Stimulated activated CD8-positive, alpha-beta memory T cell treated with anti-CD3 and anti-CD28 coated beads, Interleukin-7, amount 100 ng/mL, for 1 hour (primary cell): ENCODE results near the gene INTS7.
"Not testable (repeated sequence)": the region's sequence is repeated elsewhere in the genome, so short reads cannot be mapped to it uniquely, and the experiment has no call there.

Source experiments
- DNase-seq, 2 donors: peaks; one replicate each; pipeline ENCODE4 v3.0.0-alpha.2; 2020; ENCODE audit warnings: low read depth in 2 of 2

INTS7 gene

DNA sequence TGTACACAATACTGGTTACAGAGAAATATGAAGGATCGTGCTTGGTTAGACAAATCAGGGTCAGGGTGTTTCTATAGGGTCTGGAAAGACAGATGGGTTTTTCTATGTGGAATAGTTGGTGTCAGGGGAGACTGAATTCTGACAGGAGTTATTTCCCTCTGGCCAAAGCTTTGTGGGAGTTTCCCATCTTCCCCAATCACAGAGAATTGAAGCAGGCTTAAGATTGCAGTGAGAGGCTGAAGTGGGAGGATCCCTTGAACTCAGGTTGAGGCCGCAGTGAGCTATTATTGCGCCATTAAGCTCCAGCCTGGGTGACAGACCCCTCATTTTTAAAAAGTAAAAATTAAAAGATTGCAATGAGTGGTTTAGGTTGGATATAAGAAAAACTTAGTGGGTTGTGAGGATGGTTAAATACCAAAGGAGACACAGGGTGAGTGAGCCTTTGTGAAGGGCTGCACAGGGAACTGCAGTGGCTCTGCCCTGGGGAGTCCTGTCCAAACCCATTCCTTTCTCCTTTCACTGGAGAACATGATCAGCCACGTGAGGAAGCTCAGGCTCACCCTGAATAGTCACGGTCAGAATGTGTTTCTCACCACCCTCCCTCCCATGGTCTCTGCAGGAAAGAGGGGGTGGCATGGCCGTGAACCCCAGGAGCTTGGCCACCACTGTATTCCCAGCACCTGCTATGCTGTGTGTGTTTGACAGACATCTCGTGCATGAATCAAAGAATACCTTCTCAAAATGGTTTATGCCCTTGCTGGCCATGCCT is 101.2 kb downstream of the INTS7 start:
- DNase-seq, result no peak

DNA sequence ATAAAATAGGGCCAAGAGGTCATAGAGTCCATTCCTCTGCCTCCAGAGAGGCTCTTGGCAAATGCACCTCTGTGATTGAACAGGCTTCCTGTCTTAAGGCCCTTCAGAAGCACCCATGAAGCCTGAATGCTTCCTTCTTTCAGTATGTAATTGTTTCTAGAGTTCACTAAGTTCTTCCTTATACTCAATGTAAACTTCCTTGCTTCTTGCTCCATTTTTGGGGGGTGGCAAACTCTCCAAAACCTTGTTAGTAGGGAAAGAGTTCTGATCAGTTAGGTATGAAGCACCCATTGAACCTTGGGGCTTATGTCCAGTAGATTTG is 102.5 kb downstream of the INTS7 start:
- DNase-seq, result no peak

DNA sequence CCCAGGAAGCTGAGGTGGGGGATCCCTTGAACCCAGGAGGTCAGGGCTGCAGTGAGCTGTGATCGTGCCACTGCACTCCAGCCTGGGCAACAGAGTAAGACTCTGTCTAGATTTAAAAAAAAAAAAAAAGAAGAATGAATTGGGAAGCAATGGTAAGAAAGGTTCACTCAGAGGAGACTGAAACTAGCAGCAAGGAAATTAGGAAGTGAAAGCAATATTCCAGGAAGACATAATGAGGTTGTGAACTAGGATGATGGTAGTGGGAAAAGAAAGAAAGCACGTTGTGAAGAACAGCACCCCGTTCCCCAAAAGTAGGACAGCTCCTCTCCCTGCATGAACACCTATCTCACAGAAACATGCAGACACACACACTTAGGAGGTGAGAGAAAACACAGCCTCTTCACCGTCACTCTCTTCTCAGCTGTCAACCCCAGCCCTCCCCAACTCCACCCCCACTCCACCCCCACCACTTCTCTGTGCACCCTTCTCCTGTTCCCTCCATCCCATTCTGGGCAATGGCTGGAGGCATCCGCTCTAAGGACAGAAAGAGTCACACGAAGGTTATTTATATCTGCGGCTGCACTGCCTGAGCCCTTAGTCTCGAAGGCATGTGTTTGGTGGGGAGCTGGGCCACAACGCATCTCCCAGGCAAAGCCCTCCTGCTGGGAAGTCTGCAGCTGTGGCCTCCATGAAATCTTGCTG is 103.0 kb downstream of the INTS7 start:
- no peak for DNase-seq

DNA sequence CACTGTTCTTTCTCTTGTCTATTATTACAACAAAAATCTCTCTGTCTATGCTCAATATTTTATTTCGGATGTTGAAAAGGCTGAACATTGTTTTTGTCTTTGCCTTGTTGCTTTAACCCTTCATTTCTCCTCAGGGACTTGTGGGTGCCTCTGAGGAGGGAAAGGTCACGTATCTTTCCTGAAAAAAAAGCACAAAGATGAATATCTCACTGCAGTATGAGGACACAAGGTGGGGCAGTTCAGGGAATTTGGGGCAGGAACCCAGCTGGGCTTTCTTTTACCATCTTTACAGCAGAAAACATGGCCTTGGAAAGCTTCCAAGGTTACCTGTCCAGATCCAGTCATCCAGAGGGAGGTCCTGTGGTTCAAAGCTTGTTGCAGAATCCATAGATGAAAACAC is 105.7 kb downstream of the INTS7 start:
- no peak for DNase-seq

DNA sequence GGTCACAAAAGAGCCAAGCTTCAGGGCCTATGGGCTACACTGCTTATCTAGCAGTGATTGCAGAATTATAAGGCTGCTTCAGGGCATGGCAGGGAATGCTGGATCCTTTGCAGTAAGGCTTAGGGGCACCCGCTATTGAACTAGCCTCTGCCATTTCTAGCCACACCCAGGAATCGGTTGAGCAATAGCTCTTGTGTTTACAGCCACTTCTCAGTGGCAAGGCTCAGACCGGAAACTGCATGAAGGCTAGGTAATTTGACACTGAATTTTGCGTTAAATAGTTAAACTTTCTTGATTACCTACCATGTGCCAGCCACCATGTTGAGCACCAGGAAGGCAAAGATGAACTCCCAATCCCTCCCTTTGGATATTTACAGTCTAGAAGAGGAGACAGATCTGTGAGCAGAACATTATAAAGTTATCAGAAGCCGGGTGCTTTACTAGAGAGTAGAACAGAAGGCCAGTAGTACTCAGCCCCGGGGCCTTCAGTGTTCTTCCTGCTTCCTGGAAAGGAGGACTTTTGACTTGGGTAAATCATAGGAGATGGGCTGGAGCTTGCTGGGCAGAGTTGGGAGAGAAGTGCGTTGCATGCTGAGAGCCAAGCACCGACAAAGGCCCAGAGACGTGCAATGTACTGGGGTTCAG is 106.2 kb downstream of the INTS7 start:
- DNase-seq, result no peak

DNA sequence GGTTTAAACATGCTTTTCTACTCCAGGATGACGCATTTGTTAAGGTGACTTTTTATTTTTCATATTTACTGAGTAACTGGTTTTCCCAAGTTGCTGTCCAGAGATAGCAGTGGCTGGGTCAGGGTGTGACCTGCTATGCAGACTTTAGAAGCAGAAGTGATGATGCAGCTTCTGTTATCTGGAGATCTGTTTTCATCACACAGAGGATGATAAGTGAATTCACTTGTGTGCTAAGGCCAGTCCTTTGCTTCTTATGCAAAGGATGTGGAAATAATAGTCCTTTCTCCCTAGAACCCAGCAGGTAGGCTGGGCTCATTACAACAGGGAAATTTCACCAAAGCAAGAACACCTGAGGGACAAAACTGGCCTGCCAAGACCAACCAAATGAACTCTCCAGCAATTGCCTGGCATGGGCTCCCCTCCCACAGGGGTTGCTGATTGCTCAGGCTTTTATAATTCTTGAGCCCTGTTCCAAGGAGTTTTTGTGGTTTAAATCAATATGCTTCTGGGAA is 107.0 kb downstream of the INTS7 start:
- no peak for DNase-seq

DNA sequence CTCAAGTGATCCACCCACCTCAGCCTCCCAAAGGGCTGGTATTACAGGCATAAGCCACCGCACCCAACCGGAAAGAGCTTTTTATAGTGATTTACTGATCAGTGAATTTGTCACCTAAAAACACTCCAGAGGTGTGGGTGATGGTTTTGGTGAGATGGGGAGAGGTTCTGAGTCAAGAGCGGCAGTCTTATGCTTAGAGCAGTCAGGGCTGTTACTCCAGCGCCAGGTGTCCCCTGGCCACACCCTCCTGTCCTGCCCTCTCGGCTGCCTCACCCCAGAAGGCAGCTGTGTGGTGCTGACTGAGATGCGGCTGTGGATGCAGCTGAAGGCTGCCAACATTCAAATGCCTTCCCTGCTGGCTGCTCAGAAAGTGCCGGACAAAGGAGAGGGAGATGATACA is 110.3 kb downstream of the INTS7 start:
- no peak for DNase-seq

DNA sequence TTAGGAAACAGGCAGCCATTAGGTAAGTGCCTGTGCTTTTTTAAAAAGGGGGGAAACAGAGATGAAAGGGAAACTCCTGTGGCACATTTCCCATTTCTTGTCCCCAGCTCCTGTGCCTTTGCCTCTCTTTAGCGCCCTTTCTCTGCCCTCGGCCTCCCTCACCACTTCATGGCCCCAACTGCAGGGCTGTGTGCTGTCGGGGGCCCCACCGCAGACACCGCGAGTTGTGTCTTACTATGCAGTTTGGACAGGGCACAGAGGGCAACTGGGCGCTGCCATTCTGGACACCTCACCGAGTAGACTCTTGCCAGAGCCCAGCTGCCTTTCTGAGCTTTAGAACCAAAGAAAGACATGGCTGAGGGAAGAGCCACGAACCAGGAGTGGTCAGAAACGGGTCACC is 111.1 kb downstream of the INTS7 start:
- no peak for DNase-seq

DNA sequence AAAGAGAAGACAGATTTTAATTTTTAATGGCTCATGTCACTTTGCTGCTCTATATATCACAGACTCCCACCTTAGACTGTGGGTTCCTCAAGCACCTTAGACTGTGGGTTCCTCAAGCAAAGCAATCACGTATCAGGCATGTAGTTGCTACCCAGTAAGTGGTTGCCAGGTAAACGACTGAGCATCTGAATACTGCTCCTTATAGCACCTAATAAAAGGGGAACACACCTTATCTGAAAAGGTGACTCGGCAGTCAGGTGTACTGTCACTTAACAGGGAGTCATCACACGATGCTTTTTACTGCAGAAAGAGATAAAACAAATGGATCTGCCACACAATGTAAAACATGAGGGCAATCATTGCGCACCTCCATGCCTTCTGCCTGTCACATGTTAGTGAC is 112.3 kb downstream of the INTS7 start:
- no peak for DNase-seq

DNA sequence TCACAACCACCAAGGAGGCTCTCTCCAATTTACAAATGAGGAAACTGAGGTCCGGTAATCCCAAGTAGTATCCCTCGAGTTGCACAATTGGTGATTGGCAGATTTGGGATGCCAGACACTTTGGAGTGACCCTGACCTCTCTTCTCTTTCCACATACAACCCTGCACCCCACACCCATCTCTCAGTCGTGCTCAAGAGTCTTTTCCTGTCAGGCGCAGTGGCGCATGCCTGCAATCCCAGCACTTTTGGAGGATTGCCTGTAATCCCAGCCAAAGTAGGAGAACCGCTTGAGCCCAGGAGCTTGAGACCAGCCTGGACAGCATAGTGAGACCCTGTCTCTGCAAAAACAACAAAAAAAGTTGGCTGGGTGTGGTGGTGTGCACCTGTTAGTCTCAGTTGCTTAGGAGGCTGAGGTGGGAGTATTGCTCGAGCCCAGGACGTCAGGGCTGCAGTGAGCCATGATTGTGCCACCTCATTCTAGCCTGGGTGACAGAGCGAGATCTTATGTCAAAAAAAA is 113.7 kb downstream of the INTS7 start:
- no peak for DNase-seq

DNA sequence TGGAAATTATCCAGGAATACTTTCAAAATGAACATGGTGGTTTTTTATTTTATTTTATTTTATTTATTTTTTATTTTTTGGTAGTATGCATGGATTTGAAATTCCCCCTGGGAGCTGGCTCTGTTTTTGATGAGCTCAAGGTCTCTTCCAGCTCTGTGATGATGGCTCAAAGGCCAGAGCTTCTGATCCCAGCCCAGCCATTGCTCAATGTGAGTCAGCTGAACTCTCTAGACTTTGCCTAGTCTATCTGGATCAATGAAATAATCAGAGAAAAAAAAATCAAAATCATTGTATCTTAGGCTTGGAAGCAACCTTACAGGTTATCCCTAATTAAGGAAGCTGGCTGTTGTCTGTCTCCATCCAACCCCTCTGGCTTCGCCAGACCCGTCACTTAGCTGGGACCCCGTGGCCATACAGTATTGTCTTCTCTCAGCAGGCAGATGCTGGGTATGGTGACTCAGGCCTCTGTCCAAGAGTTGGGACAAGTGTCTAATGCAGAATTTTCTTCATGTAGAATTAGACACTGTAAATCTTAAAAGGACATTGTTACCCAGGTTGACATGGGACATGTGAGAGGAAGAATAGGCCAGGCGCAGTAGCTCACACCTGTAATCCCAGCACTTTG is 114.6 kb downstream of the INTS7 start:
- DNase-seq, result no peak

DNA sequence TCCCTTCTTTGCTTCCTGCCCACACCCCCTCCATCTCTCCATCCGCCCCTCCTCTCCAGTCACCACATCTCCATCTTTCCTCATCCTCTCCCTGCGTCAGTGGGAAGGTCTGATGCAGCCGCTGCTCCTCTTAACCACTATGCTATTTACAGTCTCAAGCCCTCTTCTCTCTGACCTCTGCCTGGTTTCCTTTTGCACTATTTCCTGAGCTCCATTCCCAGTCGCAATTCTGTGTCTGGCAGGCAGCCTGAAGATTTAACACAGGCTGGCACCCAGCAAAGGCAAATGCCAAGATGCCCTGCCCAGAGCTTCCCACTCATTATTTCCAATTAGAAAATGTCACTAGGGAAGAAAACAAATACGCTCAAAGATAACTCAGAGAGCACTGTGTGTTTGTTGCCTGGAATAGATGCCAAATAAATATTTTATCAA is 115.2 kb downstream of the INTS7 start:
- no peak for DNase-seq

DNA sequence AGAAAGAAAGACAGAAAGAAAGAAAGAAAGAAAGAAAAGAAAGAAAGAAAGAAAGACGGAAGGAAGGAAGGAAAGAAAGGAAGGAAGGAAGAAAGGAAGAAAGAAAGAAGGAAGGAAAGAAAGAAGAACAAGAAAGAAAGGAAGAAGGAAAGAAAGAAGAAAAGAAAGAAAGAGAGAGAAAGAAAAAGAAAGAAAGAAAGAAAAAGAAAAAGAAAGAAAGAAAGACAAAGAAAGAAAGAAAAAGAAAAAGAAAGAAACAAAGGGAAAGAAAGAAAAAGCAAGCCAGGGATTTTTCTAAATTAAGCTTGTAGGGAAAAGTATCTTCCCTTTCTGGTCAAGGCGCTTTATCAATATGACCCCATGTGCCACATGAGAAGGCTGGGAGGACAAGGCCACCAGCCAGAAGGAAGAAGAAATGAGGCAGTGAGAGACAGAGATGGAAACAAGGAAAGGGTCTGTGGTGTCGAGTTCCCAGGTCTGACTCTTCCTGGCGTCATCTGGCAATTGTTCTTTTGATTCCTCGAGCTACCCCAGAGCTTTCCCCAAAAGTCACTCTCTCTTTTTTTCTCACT is 116.4 kb downstream of the INTS7 start:
- no peak for DNase-seq

DNA sequence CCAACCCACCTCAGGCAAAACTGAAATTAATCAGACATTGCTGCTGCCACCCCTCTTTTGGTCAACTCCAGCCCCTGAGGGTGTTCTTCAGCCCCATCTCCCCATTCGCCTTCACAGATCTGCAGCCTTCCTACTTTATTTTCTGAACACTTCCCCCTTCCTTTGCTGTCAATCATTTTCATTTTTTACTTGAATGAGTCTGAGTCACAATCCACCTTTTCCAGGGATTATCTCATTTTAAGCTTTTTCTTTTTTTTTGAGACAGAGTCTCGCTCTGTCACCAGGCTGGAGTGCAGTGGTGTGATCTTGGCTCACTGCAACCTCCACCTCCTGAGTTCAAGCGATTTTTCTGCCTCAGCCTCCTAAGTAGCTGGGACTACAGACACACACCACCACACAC is 118.9 kb downstream of the INTS7 start:
- not testable (repeated sequence) for DNase-seq

DNA sequence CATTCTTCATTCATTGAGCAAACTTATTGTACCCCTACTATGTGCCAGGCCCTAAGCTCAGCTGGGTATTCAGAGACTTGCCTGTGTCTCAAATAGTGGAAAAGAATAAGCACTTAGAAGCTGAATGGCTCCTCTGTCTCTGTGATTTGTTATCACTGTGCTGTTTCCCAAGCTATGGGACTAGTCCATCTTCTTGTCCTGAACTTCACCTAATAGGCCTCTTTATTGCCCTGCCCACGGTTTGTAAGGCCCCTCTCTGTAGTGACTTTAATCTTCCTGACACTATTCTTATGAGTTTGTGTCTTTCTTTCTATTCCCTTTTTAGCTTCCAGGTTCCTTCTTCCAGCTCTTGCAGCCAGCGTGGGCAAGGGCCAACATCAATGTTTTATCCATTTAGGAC is 119.4 kb downstream of the INTS7 start:
- DNase-seq, result no peak

DNA sequence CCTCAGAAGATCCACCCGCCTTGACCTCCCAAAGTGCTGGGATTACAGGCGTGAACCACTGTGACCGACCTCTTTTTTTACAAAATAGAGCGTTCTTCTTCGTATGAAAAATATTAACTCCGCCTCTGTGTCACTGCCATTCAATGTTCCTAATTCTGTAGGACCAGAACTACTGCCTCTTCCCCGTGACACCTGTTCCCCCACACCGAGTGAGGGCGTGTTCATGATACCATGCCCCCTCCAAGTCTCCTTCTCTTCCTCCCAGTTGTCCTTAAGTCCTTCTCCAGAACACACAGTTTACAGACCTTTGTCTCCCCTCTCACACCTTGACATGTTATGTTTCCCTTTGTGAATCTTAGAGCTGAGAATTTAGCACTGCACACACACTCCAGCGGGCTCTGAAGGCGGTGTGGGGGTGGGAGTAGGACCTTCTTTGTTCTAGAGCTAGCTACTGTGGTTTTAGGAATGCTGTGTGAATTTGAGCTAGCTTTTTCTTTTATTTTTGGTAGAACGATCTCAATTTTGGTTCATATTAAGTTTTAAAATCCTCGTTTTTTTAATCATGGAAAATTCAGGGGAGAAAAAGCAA is 122.4 kb downstream of the INTS7 start:
- no peak for DNase-seq

DNA sequence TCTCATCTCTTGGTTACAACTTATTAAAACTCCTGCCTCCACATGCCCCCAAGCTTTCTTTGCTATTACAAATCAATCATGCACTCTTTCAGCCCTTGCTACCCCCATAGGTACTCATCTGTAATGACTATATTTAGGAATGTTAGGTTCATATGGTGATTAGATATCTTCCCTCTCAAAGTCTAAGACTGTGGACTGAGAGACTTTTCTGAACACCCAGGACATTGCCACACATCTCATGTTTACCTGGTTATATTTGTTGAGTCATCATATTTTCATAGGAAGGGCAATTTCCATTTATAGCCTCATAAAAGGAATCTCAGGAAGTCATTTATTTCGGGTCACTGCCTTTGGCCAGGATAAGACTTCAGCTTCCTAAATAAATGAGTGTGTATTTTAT is 123.3 kb downstream of the INTS7 start:
- no peak for DNase-seq

DNA sequence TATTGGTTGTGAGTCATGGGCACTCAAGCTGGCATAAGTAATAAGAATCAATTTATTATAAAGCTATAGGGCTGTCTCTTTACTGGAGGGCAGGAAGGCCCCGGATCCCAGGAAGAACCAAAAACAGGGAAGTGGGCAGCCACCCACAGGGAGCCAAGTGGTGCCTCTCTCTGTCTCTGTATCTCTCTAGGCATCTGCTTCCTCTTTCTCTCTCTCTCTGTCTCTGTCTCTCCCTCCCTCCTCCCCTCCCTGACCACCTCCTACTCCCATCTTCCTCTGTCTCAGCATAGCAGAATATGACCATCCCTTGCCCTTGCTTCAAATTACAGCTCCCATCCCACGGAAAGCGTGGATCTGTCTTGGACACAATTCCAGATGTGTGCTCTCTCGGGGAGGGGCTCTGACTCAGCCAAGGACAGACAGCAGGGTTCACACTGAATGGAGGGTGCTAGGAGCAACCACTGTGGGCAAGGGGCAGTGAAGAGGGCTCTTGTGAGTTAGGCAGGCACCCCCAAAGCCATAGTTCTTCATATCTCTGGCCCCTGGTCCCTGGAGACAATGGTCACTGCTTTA is 124.4 kb downstream of the INTS7 start:
- no peak for DNase-seq

DNA sequence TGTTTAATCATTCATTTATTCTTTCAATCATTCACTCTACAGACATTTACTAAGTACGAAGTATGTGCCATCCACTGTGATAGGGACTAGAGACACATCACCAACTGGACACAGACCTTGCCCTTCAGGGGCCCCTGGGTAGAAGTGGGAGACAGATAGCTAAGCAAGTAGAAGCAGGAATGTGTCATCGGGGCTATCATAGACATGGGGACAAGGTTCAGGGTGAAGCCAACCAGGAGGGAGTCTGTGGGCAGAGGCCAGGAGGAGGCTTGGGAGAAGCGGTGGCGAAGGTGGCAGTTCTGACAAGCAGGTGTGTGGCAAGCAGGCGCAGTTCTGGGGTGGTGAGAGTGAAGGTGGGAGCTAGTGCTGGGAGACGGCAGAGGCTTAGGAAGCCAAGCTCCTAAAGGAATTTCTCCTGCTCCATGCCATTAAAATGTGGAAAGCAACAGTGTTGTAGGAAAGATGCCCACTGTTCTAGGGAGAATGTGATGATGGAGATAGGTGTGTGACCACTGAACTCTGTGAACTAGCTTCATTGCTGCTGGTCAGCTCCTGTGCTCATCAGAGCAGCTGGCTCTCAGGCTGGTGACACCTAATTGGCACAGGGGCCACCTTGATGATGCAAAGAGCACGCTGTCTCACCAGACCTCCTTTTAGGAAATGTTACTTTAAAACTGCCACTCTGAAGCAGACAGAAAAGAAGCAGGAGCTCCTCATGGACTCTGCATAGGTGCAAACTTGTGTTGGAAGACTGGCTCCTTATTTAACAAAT is 125.1 kb downstream of the INTS7 start:
- DNase-seq, result no peak

DNA sequence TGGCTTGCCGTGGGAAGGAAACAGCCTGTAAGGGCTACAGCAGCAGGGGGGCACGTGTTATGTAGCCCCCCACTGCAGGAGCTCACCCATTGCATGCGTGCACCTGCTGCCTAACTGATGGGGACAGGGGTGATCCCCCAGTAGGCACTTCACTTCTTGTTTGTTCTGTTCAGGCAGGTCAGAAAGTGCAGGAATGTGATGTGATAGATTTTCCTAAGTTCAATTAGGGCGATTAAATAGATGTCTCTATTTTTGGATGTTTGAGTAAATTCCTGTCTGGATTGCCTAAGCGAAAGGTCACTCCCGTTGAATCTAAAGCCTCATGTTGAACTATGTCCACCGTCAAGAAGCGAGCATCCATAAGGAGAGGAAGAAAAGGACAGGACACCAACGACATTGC is 126.0 kb downstream of the INTS7 start:
- no peak for DNase-seq
